Fibroblast of skin of scalp (primary cell): ENCODE data around the gene TTLL5. TPM values are rescaled to one million over a fixed set of nuclear protein-coding genes. Genes with fewer than 3 reads are reported as not detected.

Source experiments
- DNase-seq: peaks from one replicate; pipeline ENCODE4 v3.0.0-alpha.2; 2013
- polyA plus RNA-seq, 2 experiments: library from polyadenylated mRNA; unstranded; fragments of 120-200 nt; gene quantifications; one replicate each; pipeline ENCODE4 v1.2.1, GENCODE V29; 2013; ENCODE audit not compliant: insufficient read length in 2 of 2

The TTLL5 gene, protein sequence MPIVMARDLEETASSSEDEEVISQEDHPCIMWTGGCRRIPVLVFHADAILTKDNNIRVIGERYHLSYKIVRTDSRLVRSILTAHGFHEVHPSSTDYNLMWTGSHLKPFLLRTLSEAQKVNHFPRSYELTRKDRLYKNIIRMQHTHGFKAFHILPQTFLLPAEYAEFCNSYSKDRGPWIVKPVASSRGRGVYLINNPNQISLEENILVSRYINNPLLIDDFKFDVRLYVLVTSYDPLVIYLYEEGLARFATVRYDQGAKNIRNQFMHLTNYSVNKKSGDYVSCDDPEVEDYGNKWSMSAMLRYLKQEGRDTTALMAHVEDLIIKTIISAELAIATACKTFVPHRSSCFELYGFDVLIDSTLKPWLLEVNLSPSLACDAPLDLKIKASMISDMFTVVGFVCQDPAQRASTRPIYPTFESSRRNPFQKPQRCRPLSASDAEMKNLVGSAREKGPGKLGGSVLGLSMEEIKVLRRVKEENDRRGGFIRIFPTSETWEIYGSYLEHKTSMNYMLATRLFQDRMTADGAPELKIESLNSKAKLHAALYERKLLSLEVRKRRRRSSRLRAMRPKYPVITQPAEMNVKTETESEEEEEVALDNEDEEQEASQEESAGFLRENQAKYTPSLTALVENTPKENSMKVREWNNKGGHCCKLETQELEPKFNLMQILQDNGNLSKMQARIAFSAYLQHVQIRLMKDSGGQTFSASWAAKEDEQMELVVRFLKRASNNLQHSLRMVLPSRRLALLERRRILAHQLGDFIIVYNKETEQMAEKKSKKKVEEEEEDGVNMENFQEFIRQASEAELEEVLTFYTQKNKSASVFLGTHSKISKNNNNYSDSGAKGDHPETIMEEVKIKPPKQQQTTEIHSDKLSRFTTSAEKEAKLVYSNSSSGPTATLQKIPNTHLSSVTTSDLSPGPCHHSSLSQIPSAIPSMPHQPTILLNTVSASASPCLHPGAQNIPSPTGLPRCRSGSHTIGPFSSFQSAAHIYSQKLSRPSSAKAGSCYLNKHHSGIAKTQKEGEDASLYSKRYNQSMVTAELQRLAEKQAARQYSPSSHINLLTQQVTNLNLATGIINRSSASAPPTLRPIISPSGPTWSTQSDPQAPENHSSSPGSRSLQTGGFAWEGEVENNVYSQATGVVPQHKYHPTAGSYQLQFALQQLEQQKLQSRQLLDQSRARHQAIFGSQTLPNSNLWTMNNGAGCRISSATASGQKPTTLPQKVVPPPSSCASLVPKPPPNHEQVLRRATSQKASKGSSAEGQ (N-terminal part only)
- polyA plus RNA-seq (2013, experiment 1 of 2; ENCODE audit: insufficient read length), result 16.9 TPM
- 19.7 TPM for polyA plus RNA-seq (2013, experiment 2 of 2; ENCODE audit: insufficient read length)

- peak; percentile 97 for DNase-seq
Observed at GRCh38 chr14:75660630-75661498, at the start of gene TTLL5, which contains the start of gene ERG28. Gene TTLL5, plus strand, starts transcription at chr14:75661246. Its CDS starts 1,904 bp downstream, at chr14:75663150. Gene ERG28, minus strand, starts transcription at chr14:75660876. Its CDS starts 3,374 bp downstream, at chr14:75657502.

- DNase-seq, result no peak
Observed at GRCh38 chr14:75612157-75612556, 48.9 kb upstream of the TTLL5 start.

DNA sequence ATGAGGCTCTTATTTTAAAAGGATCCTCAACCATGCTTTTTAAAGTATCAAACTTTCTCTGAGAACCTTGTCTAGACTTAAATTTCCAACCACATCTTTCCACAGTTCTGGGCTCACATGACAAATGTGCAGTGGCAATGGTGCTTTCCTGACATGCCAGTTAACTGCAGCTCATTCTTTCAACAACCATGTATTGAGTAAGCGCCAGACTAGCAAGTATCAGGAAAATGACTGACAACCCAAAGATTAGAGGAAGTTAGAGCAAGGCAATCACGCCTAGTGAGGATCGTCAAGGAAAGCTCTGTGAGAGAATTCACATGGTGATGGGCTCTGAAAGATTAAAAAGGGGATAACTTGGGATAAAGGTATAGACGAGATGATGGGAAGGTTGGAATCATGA is 46.9 kb upstream of the TTLL5 start:
- DNase-seq, result no peak

GRCh38 chr14:75615200-75615599 is 45.8 kb upstream of the TTLL5 start:
- no peak for DNase-seq

GRCh38 chr14:75619548-75619947 is 41.5 kb upstream of the TTLL5 start:
- no peak for DNase-seq

DNA sequence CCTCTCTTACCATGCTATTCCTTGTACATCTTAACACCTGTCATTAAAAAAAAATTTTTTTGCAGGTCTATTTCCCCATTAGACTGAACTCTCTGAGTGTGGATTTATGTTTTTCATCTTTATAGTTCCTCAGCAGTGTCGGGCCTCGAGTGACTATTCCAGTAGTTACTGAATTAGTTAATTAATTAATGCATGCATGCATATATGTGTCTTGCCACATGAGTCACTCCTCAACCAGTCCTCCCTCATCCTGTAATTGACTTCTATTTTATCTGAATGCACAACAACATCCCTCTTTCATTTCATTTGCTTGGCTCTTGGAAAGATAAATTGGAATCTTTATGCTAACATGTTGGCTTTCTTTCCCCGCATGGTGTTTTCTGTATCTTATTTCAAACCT is 36.0 kb upstream of the TTLL5 start:
- no peak for DNase-seq

- no peak for DNase-seq
Observed at GRCh38 chr14:75626396-75626795, 34.6 kb upstream of the TTLL5 start.

GRCh38 chr14:75626863-75627262 is 34.2 kb upstream of the TTLL5 start:
- no peak for DNase-seq

DNA sequence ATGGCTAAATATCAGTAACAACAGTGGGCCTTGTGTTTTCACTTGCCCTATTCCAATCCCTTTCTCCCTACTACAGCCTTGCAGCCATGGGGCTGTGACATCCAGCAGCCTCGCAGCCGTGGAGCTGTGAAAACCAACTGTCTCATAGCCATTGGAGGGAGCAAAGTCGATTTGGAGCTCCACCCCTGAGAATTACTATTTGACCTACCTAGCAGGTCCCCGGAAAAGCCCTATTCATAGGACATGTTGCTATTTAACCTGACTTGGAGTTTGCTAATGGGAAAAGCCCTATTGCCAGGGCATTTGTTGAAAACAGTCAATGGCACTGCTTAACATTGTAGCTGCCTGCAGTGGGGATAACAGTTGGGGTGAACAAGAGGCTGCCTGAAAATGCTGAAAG is 33.6 kb upstream of the TTLL5 start:
- no peak for DNase-seq

- DNase-seq, result no peak
Observed at GRCh38 chr14:75628816-75629215, 32.2 kb upstream of the TTLL5 start.

DNA sequence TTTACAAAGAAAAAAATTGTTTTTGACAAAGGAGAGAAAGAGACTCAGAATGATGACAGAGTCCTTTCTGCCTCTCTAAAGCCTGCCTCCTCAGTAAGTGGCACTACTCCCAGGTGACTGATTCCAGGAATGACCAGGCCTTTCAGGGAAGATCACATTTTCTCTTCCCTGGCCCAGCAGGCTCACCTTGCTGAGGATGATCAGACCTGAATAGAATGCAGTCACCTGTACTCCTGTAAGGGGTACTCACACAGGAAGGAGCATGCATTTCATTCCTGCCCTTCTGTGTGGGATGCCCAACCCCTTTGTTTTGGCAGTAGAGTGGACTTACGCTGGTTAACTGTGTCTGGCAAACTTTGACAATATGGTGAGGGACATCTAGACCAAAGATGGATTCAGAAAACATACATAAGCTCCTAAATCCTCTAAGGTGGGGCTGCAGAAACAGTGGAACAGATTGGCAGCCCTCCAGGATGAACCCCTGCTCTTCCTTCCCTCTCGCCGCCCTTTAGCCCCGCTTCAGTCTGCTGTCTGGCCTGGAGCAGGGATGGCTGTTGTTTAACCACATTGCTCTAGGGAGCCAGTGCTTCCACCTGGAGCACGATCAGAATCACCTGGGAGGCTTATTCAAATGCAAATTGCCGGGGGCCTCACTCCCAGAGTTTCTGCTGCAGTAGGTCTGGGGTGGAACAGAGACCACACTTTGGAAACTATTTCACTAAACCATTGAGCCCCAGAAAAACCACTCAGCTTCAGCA is 30.2 kb upstream of the TTLL5 start:
- DNase-seq, result no peak

DNA sequence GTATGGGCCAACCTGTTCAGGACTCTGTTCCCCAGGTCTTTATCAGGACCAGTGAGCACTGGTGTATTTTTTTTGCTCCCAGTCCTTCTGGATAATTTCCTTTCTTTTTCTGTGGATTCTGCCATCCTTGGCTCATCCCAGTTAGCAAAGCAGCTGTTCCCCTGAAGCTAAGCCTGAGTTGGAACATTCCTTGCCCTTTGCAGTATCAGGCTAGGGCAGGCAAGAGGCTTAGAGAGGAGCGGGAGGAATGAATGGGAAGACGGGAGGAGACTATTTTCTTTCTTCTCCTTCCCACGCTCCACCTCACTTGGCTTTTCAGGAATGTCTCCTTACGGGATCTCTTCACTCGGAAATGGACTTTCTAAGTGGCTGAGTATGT is 29.6 kb upstream of the TTLL5 start:
- no peak for DNase-seq

- DNase-seq, result no peak
Observed at GRCh38 chr14:75634848-75635247, 26.2 kb upstream of the TTLL5 start.

GRCh38 chr14:75636100-75636692 is 24.9 kb upstream of the TTLL5 start:
- peak; percentile 42 for DNase-seq

DNA sequence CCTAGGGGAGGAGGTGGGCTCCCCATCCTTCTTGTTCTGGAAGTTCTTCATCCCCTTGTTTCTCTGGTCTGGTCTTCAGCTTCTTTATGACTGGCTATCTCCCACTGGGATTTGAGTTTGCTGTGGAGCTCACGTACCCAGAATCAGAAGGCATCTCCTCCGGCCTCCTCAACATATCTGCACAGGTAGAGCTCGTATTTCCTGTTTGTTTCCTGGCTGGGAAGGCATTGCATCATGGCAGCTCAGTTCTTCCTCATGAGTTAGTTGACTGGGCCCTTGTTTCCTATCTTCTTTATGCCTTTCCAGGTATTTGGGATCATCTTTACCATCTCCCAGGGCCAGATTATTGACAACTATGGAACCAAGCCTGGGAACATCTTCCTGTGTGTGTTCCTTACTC is 20.2 kb upstream of the TTLL5 start:
- no peak for DNase-seq

DNA sequence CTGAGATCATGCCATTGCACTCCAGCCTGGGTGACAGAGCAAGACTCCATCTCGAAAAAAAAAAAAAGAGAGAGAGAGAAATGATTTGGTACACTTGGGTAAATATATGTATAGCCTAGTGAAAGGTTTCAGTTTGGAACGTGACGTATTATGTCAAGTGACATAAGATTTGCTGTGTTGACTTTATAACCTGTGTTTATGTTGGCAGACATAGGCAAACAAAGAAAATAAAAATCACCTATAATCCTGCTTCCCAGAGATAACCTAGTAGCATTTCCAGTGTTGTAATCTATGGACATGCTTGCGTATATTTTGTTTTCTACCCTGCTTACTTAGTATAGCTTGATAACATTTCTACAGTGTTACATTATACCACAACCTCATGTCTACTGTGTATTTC is 17.1 kb upstream of the TTLL5 start:
- DNase-seq, result no peak

DNA sequence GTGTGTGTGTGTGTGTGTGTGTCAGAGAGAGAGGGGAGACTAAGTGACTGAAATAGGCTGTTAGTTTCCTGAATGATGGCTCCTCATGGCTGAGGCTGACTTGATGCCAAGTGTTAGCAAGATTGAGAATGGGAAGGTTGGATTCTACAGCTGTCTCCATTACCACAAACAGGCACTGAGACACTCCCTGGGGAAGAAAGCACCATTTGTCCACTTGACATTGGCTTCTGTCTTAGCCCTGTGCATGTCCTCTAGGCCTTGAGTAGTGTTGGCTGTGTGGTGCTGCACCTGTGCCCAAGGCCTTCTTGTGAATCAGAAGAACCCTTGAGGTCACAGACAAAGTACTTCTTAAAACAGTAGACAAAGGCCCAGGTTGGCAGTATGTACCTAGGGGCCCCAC is 16.0 kb upstream of the TTLL5 start:
- DNase-seq, result no peak

- DNase-seq, result no peak
Observed at GRCh38 chr14:75646762-75647161, 14.3 kb upstream of the TTLL5 start.

GRCh38 chr14:75647640-75648039 is 13.4 kb upstream of the TTLL5 start:
- DNase-seq, result no peak

DNA sequence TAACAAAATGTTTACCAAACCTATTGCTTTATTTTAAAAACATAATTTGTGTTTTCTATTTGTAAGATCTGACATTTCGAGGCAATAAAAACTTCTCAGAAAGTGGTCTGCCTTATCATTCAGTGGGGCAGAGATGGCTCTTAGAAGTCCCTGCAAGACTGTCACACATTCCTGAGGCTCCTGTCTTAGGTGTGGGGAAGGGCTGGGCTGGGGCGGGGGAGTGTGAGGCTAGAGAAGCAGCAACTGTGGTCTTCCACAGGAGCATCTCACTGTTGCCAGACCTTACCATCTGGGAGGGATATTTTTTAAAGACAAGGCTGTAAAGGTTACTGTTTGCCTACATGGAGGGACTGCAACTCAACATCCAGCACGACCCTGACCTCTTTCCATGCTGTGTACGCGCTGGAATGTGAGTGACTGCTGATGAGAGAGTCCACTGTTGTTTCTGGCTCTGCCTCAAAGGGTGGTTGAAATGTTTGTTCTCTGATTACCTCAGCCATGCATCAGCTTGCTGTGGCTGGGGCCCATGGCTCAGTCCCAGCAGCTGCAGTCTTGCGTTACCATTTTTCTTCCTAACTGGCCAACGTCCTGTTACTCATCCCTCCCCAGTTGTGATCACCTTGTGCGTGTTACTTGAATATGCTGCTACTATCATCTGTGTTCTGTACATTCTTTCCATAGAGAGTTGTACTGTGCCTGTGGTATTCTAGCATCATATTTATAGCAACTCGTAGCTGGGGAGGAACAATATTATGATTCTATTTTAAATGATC is 12.8 kb upstream of the TTLL5 start:
- peak; percentile 75 for DNase-seq
